MM.1S (cell line): ENCODE data around the gene DAZAP1.
A peak's percentile ranks its signal among the peaks of the same experiment; 100 is the strongest.

Source experiments
- DNase-seq: peaks from one replicate; pipeline ENCODE4 v3.0.0-alpha.2; 2015
- H2AFZ ChIP-seq: fragments of 300-600 bp; sonication (generic); 2 replicates; pipeline ENCODE4 v1.6.0; 2016; ENCODE audit warnings: antibody characterized with exemption, low read length
- H3F3A ChIP-seq: fragments of 300-600 bp; sonication (generic); 2 replicates; pipeline ENCODE4 v1.6.1; 2016; ENCODE audit warnings: mild to moderate bottlenecking, antibody characterized with exemption, low read length, moderate library complexity, mixed read lengths; ENCODE audit not compliant: insufficient read depth
- H3K27ac ChIP-seq: fragments of 300-600 bp; sonication (generic); 2 replicates; pipeline ENCODE4 v1.5.1; 2016; ENCODE audit warnings: mild to moderate bottlenecking, low read length
- H3K27me3 ChIP-seq: fragments of 300-600 bp; sonication (generic); replicated peaks from 2 replicates; pipeline ENCODE4 v1.6.0; 2016; ENCODE audit warnings: low read length; ENCODE audit not compliant: insufficient read depth
- H3K36me3 ChIP-seq: fragments of 300-600 bp; sonication (generic); replicated peaks from 2 replicates; pipeline ENCODE4 v1.6.1; 2016; ENCODE audit warnings: mild to moderate bottlenecking, low read length, mixed read lengths; ENCODE audit not compliant: insufficient read depth
- H3K4me1 ChIP-seq: fragments of 300-600 bp; sonication (generic); 2 replicates; pipeline ENCODE4 v1.6.1; 2016; ENCODE audit warnings: low read length, mixed read lengths
- H3K4me2 ChIP-seq: fragments of 300-600 bp; sonication (generic); 2 replicates; pipeline ENCODE4 v1.6.0; 2016; ENCODE audit warnings: low read depth, low read length
- H3K4me3 ChIP-seq: fragments of 300-600 bp; sonication (generic); 2 replicates; pipeline ENCODE4 v1.5.1; 2016; ENCODE audit warnings: low read length, mixed read lengths
- H3K79me2 ChIP-seq: fragments of 300-600 bp; sonication (generic); 2 replicates; pipeline ENCODE4 v1.6.1; 2016; ENCODE audit warnings: mixed run types, low read length, mixed read lengths
- H3K9ac ChIP-seq: fragments of 300-600 bp; sonication (generic); 2 replicates; pipeline ENCODE4 v1.6.1; 2016; ENCODE audit warnings: low read length, mixed read lengths
- H3K9me2 ChIP-seq: fragments of 300-600 bp; sonication (generic); replicated peaks from 2 replicates; pipeline ENCODE4 v1.6.1; 2016; ENCODE audit warnings: mild to moderate bottlenecking, low read length, mixed read lengths; ENCODE audit not compliant: insufficient read depth
- H3K9me3 ChIP-seq: fragments of 300-600 bp; sonication (generic); replicated peaks from 2 replicates; pipeline ENCODE4 v1.6.1; 2016; ENCODE audit warnings: mild to moderate bottlenecking, low read length, mixed read lengths; ENCODE audit not compliant: insufficient read depth
- H4K20me1 ChIP-seq: fragments of 300-600 bp; sonication (generic); 2 replicates; pipeline ENCODE4 v1.6.1; 2016; ENCODE audit warnings: mild to moderate bottlenecking, low read length, moderate library complexity, mixed read lengths; ENCODE audit not compliant: insufficient read depth
- CTCF ChIP-seq: fragments of 300-600 bp; sonication (generic); IDR thresholded peaks from 2 replicates; pipeline ENCODE4 v1.5.1; 2016; ENCODE audit warnings: antibody characterized with exemption, low read length, mixed read lengths
- EZH2 ChIP-seq: fragments of 300-600 bp; sonication (generic); optimal IDR thresholded peaks from 2 replicates; pipeline ENCODE3; 2017; ENCODE audit warnings: low read depth, mild to moderate bottlenecking, antibody characterized with exemption, low read length, mixed read lengths
- EZH2phosphoT487 ChIP-seq: fragments of 300-600 bp; sonication (generic); IDR thresholded peaks from 2 replicates; pipeline ENCODE4 v1.6.1; 2018; ENCODE audit warnings: antibody characterized with exemption, low read length

DAZAP1 gene

GRCh38 chr19:1364070-1364704 is 43.2 kb upstream of the DAZAP1 start:
- Histone ChIP-seq H3K79me2 (no peaks in the 10 kb centered on the region), H2AFZ (no peak overlapping the region), H3K27ac (no peak overlapping the region), H3K4me3 (no peak overlapping the region), H3K9me3 (no peaks in the 10 kb centered on the region), H3F3A (no peaks in the 10 kb centered on the region), H4K20me1 (no peaks in the 10 kb centered on the region), H3K27me3 (no peaks in the 10 kb centered on the region), H3K9me2 (no peaks in the 10 kb centered on the region), H3K36me3 (no peaks in the 10 kb centered on the region), H3K4me2 (no peak overlapping the region), H3K9ac (no peak overlapping the region), H3K4me1 (0 out of 2 replicates have a peak, but pooled peaks cover 7% of the 10 kb centered on the region)
- no peak for DNase-seq
- TF ChIP-seq EZH2 (no peak), CTCF (peak; percentile 25), EZH2phosphoT487 (no peak)

GRCh38 chr19:1365319-1366269 is 41.8 kb upstream of the DAZAP1 start:
- H3K4me3 ChIP-seq = no peak overlapping the region
- H3K27me3 ChIP-seq = no peaks in the 10 kb centered on the region
- peak overlapping the region; percentile 28; the same call in 1 of the 2 replicates for H3K4me2 ChIP-seq
- H3K9me2 ChIP-seq = no peaks in the 10 kb centered on the region
- H3K9ac ChIP-seq = no peak overlapping the region
- no peaks in the 10 kb centered on the region for H3F3A ChIP-seq
- TF ChIP-seq EZH2phosphoT487 = no peak
- no peak for TF ChIP-seq EZH2
- peak; percentile 36 for TF ChIP-seq CTCF
- 0 out of 2 replicates have a peak, but pooled peaks cover 7% of the 10 kb centered on the region for H3K4me1 ChIP-seq
- H3K36me3 ChIP-seq = no peaks in the 10 kb centered on the region
- H3K79me2 ChIP-seq = no peaks in the 10 kb centered on the region
- no peak overlapping the region for H2AFZ ChIP-seq
- H3K27ac ChIP-seq = peak overlapping the region; percentile 1; the same call in 1 of the 2 replicates
- no peaks in the 10 kb centered on the region for H4K20me1 ChIP-seq
- DNase-seq = peak; percentile 23
- no peaks in the 10 kb centered on the region for H3K9me3 ChIP-seq

GRCh38 chr19:1366296-1366695 is 41.1 kb upstream of the DAZAP1 start:
- Histone ChIP-seq H4K20me1 (no peaks in the 10 kb centered on the region), H3F3A (no peaks in the 10 kb centered on the region), H3K4me2 (peak overlapping the region; percentile 28; the same call in 1 of the 2 replicates), H2AFZ (no peak overlapping the region), H3K4me1 (0 out of 2 replicates have a peak, but pooled peaks cover 7% of the 10 kb centered on the region), H3K79me2 (no peaks in the 10 kb centered on the region), H3K9ac (no peak overlapping the region), H3K27ac (peak overlapping the region; percentile 1; the same call in 1 of the 2 replicates), H3K9me2 (no peaks in the 10 kb centered on the region), H3K36me3 (no peaks in the 10 kb centered on the region), H3K4me3 (no peak overlapping the region), H3K27me3 (no peaks in the 10 kb centered on the region), H3K9me3 (no peaks in the 10 kb centered on the region)
- peak; percentile 12 for DNase-seq
- TF ChIP-seq EZH2 (no peak), CTCF (no peak), EZH2phosphoT487 (no peak)
